K562 (cell line): ENCODE measurements around the gene TMC5. TPM values are rescaled to one million over a fixed set of nuclear protein-coding genes. Genes with fewer than 3 reads are reported as not detected.

ENCODE experiments used
- CTBP1 ChIP-seq: fragments of 450-650 bp; IDR thresholded peaks from 2 replicates; pipeline ENCODE4 v1.6.1; 2016; ENCODE audit warnings: borderline replicate concordance
- CTCF ChIP-seq, 3 experiments: IDR thresholded peaks in 2 of 3; conservative IDR thresholded peaks in 1 of 3; 2 replicates each; pipeline ENCODE4 v1.5.1; 2011 to 2012; ENCODE audit warnings: low read length in 3 of 3, mild to moderate bottlenecking in 3 of 3, control low read depth in 2 of 3, improper control_type of control experiment in 1 of 3, inconsistent platforms in 1 of 3, low read depth in 1 of 3, mixed read lengths in 1 of 3, moderate library complexity in 1 of 3; ENCODE audit not compliant: insufficient read depth in 2 of 3
- DPF2 ChIP-seq: fragments of 450-650 bp; IDR thresholded peaks from 2 replicates; pipeline ENCODE4 v1.6.1; 2016
- ELF1 ChIP-seq: fragments of 200-800 bp; sonication (Bioruptor generic); IDR thresholded peaks from 2 replicates; pipeline ENCODE4 v1.6.1; 2016; ENCODE audit warnings: missing genetic modification characterization, missing compliant biosample characterization
- JUN ChIP-seq, 2 experiments: sonication (generic) in 1 of 2; formaldehyde crosslinking in 1 of 2; IDR thresholded peaks; 2 replicates each; pipeline versions ENCODE4 v1.6.1 to v1.8.0; 2012 to 2022; ENCODE audit warnings: borderline replicate concordance in 2 of 2, mild to moderate bottlenecking in 2 of 2, improper control_type of control experiment in 1 of 2, low read depth in 1 of 2, low read length in 1 of 2, missing genetic modification reagents in 1 of 2
- MTA3 ChIP-seq: fragments of 450-650 bp; formaldehyde crosslinking; IDR thresholded peaks from 2 replicates; pipeline ENCODE4 v1.6.1; 2017; ENCODE audit warnings: mild to moderate bottlenecking, borderline replicate concordance
- POLR2AphosphoS2 ChIP-seq: IDR thresholded peaks from 2 replicates; pipeline ENCODE4 v1.6.1; 2012; ENCODE audit warnings: low read length, improper control_type of control experiment
- POU5F1 ChIP-seq: fragments of 150-350 bp; IDR thresholded peaks from 2 replicates; pipeline ENCODE4 v1.6.1; 2014; ENCODE audit warnings: borderline replicate concordance, low read length, low read depth, mild to moderate bottlenecking; ENCODE audit not compliant: partially characterized antibody
- RB1 ChIP-seq: fragments of 450-650 bp; IDR thresholded peaks from 2 replicates; pipeline ENCODE4 v1.6.1; 2017; ENCODE audit warnings: low read depth, mild to moderate bottlenecking
- RBBP5 ChIP-seq: fragments of 200-600 bp; sonication (generic); IDR thresholded peaks from 2 replicates; pipeline ENCODE4 v1.6.1; 2012; ENCODE audit warnings: borderline replicate concordance, mild to moderate bottlenecking, low read length, control low read depth, inconsistent platforms; ENCODE audit not compliant: insufficient read depth, poor library complexity, severe bottlenecking
- SMARCB1 ChIP-seq: IDR thresholded peaks from 2 replicates; pipeline ENCODE4 v1.6.1; 2011; ENCODE audit warnings: improper control_type of control experiment, low read depth; ENCODE audit not compliant: insufficient read length
- SRF ChIP-seq, 2 experiments: fragments of 250-450, 450-650 bp in 1 of 2; sonication (Bioruptor Pico) in 1 of 2; sonication (generic) in 1 of 2; formaldehyde crosslinking; IDR thresholded peaks; 2 replicates each; pipeline versions ENCODE4 v1.5.0 to v1.5.1; 2020 to 2022; ENCODE audit warnings: mild to moderate bottlenecking in 1 of 2, missing genetic modification reagents in 1 of 2
- SUPT5H ChIP-seq: fragments of 450-650 bp; IDR thresholded peaks from 2 replicates; pipeline ENCODE4 v1.6.1; 2016
- TCF7L2 ChIP-seq: fragments of 150-350 bp; IDR thresholded peaks from 2 replicates; pipeline ENCODE4 v1.6.1; 2016; ENCODE audit warnings: low read depth, mild to moderate bottlenecking, low read length, moderate library complexity
- ZNF707 ChIP-seq: fragments of 250-450 bp; sonication (Bioruptor Pico); conservative IDR thresholded peaks from 2 replicates; pipeline ENCODE4 v1.8.0; 2022; ENCODE audit warnings: inconsistent platforms, mild to moderate bottlenecking, moderate library complexity
- ZNF780A ChIP-seq: fragments of 250-450 bp; sonication (Bioruptor Pico); IDR thresholded peaks from 2 replicates; pipeline ENCODE4 v1.5.0; 2021; ENCODE audit warnings: mild to moderate bottlenecking
- polyA plus RNA-seq, 8 experiments: library from polyadenylated mRNA; depleted of rRNA in 4 of 8; stranded (reverse) in 5 of 8; unstranded in 3 of 8; fragments of >200 nt; fragmentation: Nextera tagmentation in 2 of 8; fragmentation: Illumina TruSeq in 1 of 8; extraction: Ambion mirVana in 2 of 8; extraction: Trizol in 1 of 8; gene quantifications; 2 replicates each; pipeline versions ENCODE4 v1.2.1 to v1.2.3, GENCODE V29; 2011 to 2014; ENCODE audit warnings: inconsistent platforms in 1 of 8, missing spikeins in 1 of 8
- total RNA-seq, 7 experiments: library from RNA; depleted of rRNA in 6 of 7; stranded (reverse); fragments of >200 nt in 6 of 7; fragmentation: Illumina TruSeq in 2 of 7; extraction: Trizol in 2 of 7; gene quantifications; 2 replicates each; pipeline versions ENCODE4 v1.2.1 to v1.2.3, GENCODE V29; 2011 to 2021; ENCODE audit warnings: low replicate concordance in 1 of 7
- TF ChIP-seq, protein P1 (sequence below): fragments of 450-650 bp; IDR thresholded peaks from 2 replicates; pipeline ENCODE4 v1.6.1; 2016; ENCODE audit warnings: low read depth

The TMC5 gene
- total and polyA plus RNA-seq, 9 of the 15 experiments (the other 6 are each of a cell fraction or from before 2014, with no cell fraction given): 0.83 to 2.6 (median 1.6) TPM

- TF ChIP-seq, protein P1, sequence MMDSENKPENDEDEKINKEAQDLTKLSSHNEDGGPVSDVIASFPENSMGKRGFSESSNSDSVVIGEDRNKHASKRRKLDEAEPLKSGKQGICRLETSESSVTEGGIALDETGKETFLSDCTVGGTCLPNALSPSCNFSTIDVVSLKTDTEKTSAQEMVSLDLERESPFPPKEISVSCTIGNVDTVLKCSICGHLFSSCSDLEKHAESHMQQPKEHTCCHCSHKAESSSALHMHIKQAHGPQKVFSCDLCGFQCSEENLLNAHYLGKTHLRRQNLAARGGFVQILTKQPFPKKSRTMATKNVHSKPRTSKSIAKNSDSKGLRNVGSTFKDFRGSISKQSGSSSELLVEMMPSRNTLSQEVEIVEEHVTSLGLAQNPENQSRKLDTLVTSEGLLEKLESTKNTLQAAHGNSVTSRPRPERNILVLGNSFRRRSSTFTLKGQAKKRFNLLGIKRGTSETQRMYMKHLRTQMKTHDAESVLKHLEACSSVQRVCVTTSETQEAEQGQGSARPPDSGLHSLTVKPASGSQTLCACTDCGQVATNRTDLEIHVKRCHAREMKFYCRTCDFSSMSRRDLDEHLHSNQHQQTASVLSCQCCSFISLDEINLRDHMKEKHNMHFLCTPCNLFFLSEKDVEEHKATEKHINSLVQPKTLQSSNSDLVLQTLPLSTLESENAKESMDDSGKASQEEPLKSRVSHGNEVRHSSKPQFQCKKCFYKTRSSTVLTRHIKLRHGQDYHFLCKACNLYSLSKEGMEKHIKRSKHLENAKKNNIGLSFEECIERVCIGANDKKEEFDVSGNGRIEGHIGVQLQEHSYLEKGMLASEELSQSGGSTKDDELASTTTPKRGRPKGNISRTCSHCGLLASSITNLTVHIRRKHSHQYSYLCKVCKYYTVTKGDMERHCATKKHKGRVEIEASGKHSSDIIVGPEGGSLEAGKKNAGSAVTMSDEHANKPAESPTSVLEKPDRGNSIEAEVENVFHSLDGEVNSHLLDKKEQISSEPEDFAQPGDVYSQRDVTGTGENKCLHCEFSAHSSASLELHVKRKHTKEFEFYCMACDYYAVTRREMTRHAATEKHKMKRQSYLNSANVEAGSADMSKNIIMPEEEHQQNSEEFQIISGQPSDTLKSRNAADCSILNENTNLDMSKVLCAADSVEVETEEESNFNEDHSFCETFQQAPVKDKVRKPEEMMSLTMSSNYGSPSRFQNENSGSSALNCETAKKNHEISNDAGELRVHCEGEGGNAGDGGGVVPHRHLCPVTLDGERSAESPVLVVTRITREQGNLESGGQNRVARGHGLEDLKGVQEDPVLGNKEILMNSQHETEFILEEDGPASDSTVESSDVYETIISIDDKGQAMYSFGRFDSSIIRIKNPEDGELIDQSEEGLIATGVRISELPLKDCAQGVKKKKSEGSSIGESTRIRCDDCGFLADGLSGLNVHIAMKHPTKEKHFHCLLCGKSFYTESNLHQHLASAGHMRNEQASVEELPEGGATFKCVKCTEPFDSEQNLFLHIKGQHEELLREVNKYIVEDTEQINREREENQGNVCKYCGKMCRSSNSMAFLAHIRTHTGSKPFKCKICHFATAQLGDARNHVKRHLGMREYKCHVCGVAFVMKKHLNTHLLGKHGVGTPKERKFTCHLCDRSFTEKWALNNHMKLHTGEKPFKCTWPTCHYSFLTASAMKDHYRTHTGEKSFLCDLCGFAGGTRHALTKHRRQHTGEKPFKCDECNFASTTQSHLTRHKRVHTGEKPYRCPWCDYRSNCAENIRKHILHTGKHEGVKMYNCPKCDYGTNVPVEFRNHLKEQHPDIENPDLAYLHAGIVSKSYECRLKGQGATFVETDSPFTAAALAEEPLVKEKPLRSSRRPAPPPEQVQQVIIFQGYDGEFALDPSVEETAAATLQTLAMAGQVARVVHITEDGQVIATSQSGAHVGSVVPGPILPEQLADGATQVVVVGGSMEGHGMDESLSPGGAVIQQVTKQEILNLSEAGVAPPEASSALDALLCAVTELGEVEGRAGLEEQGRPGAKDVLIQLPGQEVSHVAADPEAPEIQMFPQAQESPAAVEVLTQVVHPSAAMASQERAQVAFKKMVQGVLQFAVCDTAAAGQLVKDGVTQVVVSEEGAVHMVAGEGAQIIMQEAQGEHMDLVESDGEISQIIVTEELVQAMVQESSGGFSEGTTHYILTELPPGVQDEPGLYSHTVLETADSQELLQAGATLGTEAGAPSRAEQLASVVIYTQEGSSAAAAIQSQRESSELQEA: no peak
- TF ChIP-seq SUPT5H (no peak), TCF7L2 (no peak), ZNF780A (CRISPR knock-in tag) (no peak), DPF2 (no peak), SMARCB1 (no peak), CTBP1 (no peak; the same call in 1 of the 2 replicates), MTA3 (no peak), POLR2AphosphoS2 (no peak), JUN (IDR thresholded peaks at IDR 0.05; ENCODE audit: borderline replicate concordance, low read depth, low read length) (0 out of 2 replicates have a peak, but pooled peaks have one; percentile 11), JUN (CRISPR knock-in tag; IDR thresholded peaks at IDR 0.05; ENCODE audit: borderline replicate concordance) (no peak), RBBP5 (no peak), POU5F1 (no peak), CTCF (IDR thresholded peaks at IDR 0.05 in 2 of 3, conservative IDR thresholded peaks at IDR 0.05 in 1 of 3; ENCODE audit: insufficient read depth in 2 of 3, low read depth in 1 of 3, low read length in 3 of 3) (peak; percentile 73 to 82 (median 79)), ELF1 (tag) (0 out of 2 replicates have a peak, but pooled peaks have one; percentile 20), SRF (CRISPR knock-in tag; IDR thresholded peaks at IDR 0.05) (no peak), RB1 (peak; percentile 48; the same call in 1 of the 2 replicates), ZNF707 (CRISPR knock-in tag) (peak; percentile 98)
Observed at GRCh38 chr16:19389246-19389645, 28.4 kb upstream of the TMC5 start (continued).
